CD4-positive, alpha-beta T cell treated with Interferon alpha-2 for 1 hour (primary cell): Measurements from ENCODE around the gene CEMIP2.
"Not testable (repeated sequence)": the region's sequence is repeated elsewhere in the genome, so short reads cannot be mapped to it uniquely, and the experiment has no call there.

ENCODE experiments used
- DNase-seq, 2 donors: peaks; one replicate each; pipeline ENCODE4 v3.0.0-alpha.2; 2020 to 2022

Gene CEMIP2

DNA sequence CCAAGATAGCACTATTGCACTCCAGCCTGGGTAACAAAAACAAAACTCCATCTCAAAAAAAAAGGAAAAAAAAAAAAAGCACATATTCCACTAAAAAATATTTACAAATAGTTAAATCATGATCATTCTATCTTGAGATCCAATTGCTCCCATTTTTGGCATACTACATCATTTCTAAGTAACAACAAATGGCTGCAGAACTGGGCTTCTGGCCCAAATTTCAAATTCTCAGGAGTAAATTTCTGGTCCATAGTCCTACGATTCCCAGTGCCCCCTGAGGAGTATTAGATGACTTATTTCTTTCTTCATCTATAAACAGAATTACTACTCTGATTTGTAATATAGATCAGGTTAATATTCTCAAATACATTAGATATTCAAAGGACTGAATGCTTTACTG, 62.1 kb downstream of the CEMIP2 start:
- DNase-seq: no peak

- DNase-seq: no peak
These were observed 63.5 kb downstream of the CEMIP2 start for GRCh38 chr9:71704796-71705195.

- DNase-seq: no peak
These were observed 65.0 kb downstream of the CEMIP2 start for GRCh38 chr9:71703172-71703872.

GRCh38 chr9:71697882-71698281, 70.4 kb downstream of the CEMIP2 start:
- DNase-seq: no peak

GRCh38 chr9:71694332-71694731, 74.0 kb downstream of the CEMIP2 start:
- no peak for DNase-seq

- no peak for DNase-seq
These were observed 74.7 kb downstream of the CEMIP2 start for GRCh38 chr9:71693607-71694006.

GRCh38 chr9:71692337-71692736, 76.0 kb downstream of the CEMIP2 start:
- DNase-seq: no peak

- DNase-seq: not testable (repeated sequence)
These were observed 76.7 kb downstream of the CEMIP2 start for GRCh38 chr9:71691576-71691975.

DNA sequence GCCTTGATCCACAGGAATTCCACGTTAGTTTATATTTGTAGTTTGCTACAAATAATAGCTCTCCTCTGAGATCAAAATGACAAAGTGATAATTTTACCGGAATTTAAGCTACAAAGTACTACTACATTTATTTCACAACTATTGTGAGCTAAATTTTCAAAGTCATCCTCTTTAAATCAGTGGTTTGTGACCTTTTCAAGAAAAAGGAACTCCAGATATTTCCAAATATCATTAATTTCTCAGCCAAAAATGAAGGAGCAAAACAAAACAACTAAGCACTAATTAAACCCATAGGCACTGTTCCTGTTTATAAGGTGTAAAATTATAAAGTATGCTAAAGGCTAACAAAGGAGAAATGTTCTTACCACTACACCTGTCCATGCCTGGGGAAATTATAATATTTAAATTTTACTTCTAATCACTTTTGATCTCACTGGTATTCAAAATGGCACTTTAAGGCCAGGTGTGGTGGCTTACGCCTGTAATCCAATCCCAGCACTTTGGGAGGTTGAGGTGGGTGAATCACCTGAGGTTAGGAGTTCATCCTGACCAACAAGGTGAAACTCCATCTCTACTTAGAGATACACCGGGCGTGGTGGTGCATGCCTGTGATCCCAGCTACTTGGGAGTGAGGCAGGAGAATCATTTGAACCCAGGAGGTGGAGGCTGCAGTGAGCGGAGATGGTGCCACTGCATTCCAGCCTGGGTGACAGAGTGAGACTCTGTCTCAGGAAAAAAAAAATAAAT, 77.5 kb downstream of the CEMIP2 start:
- no peak for DNase-seq

DNA sequence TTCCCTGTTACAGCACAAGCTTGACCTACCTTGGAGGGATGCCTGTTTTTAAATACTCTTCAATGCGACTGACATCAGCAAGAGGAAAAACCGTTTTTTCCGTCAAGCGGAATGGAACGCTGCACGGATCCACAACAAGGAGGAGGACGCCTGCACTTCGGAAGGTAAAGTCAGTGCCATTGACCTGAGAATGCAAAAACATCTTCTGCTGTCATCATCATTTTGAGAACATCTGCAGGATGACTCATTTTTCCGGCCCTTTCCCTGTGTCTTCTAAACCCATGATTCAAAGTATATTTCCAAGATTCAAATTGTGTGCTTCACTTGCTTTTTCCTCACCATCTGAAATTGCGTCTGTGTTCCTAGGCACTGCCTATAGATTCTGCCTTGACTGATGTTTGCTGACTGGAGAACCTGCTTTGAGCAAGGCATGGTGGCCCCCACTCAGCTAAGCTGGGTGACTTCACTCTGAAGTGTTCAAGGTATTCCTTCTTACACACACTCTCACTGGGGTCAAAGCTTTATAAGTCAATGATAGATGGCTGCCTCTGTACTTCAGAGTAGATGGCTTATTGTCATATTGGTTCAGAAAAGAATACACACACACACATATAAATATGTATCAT, 78.1 kb downstream of the CEMIP2 start:
- DNase-seq: no peak

GRCh38 chr9:71687676-71688075, 80.6 kb downstream of the CEMIP2 start:
- no peak for DNase-seq

- no peak for DNase-seq
These were observed 82.3 kb downstream of the CEMIP2 start for GRCh38 chr9:71685988-71686387.

GRCh38 chr9:71685394-71685793, 82.9 kb downstream of the CEMIP2 start:
- DNase-seq: peak; percentile 18 to 67

DNA sequence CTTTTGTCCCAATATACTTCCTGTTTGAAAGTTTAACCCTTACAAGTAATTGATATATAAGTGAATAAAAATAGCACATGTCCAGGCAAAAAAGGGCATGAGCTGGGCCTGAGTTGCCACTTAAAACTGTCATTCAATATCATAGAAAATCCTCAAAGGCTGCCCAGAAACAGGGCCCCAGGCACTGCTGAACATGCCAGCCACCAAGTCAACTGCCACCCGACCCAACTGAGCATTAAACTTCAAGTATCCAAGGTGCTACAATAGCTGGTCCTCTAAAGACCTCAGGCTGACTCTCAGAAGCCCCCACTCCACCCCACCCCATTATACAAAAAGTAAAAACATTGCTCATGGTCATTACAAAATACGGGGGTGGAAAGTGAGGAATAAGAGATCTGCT, 83.7 kb downstream of the CEMIP2 start:
- no peak for DNase-seq

DNA sequence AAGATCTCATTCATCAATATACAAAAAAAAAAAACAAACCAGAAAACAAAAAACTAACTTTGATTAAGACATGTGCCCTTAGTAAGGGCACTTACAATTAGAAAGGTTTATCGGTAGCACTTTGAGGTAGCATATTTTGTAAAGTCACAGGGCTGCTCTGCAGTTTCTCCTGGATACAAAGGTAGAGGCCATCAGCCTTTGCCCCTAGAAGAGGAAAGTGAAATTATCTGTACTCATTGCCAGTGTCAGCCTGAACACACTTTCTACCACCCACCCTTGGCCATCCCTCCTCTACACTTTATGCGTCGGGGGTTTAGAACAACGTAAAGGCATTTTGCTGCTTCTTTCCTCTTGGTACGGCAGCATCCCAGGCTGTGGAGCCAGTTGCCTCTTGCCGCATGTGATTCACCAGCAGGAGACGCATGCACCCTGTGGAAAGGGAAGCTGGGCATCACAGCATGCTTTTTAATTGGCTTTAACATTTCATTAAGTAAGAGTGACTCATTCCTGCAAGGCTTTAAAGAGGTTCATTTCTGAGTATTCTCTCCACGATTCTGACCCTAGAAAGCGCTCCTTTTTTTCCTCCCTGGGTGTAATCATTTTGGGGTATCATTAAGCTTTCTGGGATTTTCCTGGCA, 84.6 kb downstream of the CEMIP2 start:
- DNase-seq: peak; percentile 6 to 35

GRCh38 chr9:71681708-71682272, 86.5 kb downstream of the CEMIP2 start:
- no peak for DNase-seq

- DNase-seq: no peak
These were observed 87.1 kb downstream of the CEMIP2 start for GRCh38 chr9:71681104-71681707.

DNA sequence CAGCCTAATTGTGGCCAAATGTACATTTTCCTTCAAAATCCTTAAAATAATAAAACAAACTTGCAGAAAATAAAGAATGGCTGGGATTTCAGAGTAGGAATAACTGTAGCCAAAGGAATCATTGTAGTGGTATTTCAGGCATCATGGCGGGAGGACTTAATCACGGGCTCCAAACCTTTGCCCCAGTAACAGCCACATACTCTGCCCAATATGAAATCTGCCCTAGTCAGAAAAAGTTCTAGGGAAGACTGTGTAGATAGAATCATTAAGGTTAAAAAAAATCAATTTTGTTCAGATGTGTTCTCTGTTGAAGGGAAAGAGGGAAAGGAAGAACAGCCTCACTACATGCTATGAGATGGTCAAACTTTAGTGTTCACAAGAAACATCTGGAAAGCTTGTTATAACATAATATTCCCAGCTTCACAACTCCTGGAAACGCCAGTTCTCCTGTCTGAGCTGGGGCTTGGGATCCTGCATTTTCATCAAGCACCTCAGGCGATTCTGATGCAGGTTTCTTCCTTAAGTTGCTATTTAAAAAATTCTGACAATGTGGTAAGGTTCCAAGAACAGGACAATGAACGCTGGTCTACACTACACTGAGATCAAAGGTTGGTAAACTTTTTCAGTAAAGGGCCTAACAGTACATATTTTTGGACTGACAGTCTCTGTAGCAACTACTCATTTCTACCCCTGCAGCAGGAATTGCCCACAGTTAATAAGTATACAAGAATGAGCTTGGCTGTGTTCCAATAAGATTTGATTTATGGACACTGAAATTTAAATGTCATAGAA, 87.9 kb downstream of the CEMIP2 start:
- no peak for DNase-seq

DNA sequence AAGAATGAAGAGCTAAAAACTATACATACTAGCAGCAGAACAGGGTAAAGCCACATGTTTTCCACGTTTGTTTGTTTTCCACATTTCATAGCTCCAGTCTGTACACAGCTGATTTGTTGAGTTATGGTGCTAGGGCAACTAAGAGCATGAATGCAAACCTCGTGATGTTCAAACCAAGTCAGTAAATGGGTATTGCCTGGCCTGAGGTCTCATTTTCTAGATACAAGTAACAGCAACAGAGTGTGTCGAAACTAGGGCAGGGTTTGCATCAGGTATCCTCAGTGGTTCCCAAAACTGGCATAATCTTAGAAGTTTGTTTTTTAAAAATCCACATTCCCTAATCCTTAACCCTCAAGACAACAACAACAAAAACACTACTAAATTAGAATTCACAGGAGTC, 89.3 kb downstream of the CEMIP2 start:
- no peak for DNase-seq

GRCh38 chr9:71677209-71677608, 91.1 kb downstream of the CEMIP2 start:
- DNase-seq: no peak

GRCh38 chr9:71676460-71676859, 91.9 kb downstream of the CEMIP2 start:
- no peak for DNase-seq

DNA sequence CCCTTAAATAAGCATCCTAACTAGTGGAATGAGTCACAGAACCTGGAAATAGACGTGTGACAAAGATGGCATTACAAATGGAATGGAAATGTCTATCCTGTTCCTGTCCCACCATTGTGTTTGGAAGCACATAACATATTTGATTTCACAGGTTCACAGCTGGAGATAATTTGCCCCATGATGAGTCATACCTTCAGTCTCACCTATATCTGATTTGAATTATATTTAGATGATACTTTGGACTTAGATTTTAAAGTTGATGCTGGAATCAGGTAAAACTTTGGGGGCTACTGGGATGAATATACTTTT, 92.5 kb downstream of the CEMIP2 start:
- DNase-seq: no peak
